Spleen (tissue), 7 donors: ENCODE data around the gene VPS8.

Experiments
- CTCF ChIP-seq, 11 experiments: fragments of 200-600 bp in 7 of 11; fragments of 450-650 bp in 4 of 11; sonication (generic) in 4 of 11; IDR thresholded peaks in 8 of 11; conservative IDR thresholded peaks in 3 of 11; 1 replicate in 7 of 11; 2 replicates in 4 of 11; pipeline versions ENCODE4 v1.4.0 to v1.8.0; 2016 to 2021; ENCODE audit warnings: antibody characterized with exemption in 11 of 11, inconsistent platforms in 4 of 11, mild to moderate bottlenecking in 1 of 11
- POLR2A ChIP-seq, 3 donors: fragments of 450-650 bp; IDR thresholded peaks; one replicate each; pipeline ENCODE4 v1.5.1; 2017; ENCODE audit warnings: antibody characterized with exemption in 3 of 3, mild to moderate bottlenecking in 1 of 3
- donor health status: DM: no; HTN: no; CAD: no; lungs with moderate emphysema.
- donor health status: DM: no; HTN: no; CAD: no.
- donor health status: DM: no; HTN: no; CAD: no.

- TF ChIP-seq CTCF (IDR thresholded peaks at IDR 0.05 in 8 of 11, conservative IDR thresholded peaks at IDR 0.05 in 3 of 11) (no peak), POLR2A (IDR thresholded peaks at IDR 0.05) (no peak)
These were observed 219.0 kb downstream of the VPS8 start for GRCh38 chr3:185030951-185031350.
